Right atrium auricular region (tissue), 2 donors: Measurements from ENCODE around the gene COX5A. TPM values are rescaled to one million over a fixed set of nuclear protein-coding genes. Genes with fewer than 3 reads are reported as not detected.
A peak's percentile ranks its signal among the peaks of the same experiment; 100 is the strongest.

ENCODE experiments used
- DNase-seq: peaks from one replicate; pipeline ENCODE4 v3.0.0-alpha.2; 2019; ENCODE audit warnings: low spot score
- H3K27ac ChIP-seq, 2 donors: fragments of 200-600 bp; sonication (generic); 1 replicate in 1 of 2; 2 replicates in 1 of 2; pipeline ENCODE4 v1.5.1; 2016 to 2019
- H3K27me3 ChIP-seq, 2 donors: fragments of 200-600 bp; sonication (generic); one replicate each; pipeline versions ENCODE4 v1.5.1 to v1.6.0; 2017 to 2019
- H3K36me3 ChIP-seq: fragments of 200-600 bp; sonication (generic); one replicate; pipeline ENCODE4 v1.5.1; 2016
- H3K4me1 ChIP-seq, 2 donors: fragments of 200-600 bp; sonication (generic); one replicate each; pipeline versions ENCODE4 v1.5.1 to v1.6.0; 2017 to 2019
- H3K4me3 ChIP-seq, 2 donors: fragments of 200-600 bp; sonication (generic); 1 replicate in 1 of 2; 2 replicates in 1 of 2; pipeline ENCODE4 v1.5.1; 2017 to 2019; ENCODE audit warnings: mild to moderate bottlenecking in 1 of 2, moderate library complexity in 1 of 2
- H3K9me3 ChIP-seq, 2 donors: fragments of 200-600 bp; sonication (generic); one replicate each; pipeline ENCODE4 v1.5.1; 2019
- total RNA-seq, 2 donors: library from RNA; depleted of rRNA; stranded (reverse); fragments of >200 nt; gene quantifications; one replicate each; pipeline ENCODE4 v1.1.0, GENCODE V29; 2016
- TF ChIP-seq, protein P1 (sequence below), 2 donors: fragments of 200-600 bp; sonication (generic); IDR thresholded peaks; one replicate each; pipeline ENCODE4 v1.5.1; 2019; ENCODE audit warnings: antibody characterized with exemption in 2 of 2

COX5A gene
- total RNA-seq, 2 donors from 2014 or later: 399 to 869 TPM

DNA sequence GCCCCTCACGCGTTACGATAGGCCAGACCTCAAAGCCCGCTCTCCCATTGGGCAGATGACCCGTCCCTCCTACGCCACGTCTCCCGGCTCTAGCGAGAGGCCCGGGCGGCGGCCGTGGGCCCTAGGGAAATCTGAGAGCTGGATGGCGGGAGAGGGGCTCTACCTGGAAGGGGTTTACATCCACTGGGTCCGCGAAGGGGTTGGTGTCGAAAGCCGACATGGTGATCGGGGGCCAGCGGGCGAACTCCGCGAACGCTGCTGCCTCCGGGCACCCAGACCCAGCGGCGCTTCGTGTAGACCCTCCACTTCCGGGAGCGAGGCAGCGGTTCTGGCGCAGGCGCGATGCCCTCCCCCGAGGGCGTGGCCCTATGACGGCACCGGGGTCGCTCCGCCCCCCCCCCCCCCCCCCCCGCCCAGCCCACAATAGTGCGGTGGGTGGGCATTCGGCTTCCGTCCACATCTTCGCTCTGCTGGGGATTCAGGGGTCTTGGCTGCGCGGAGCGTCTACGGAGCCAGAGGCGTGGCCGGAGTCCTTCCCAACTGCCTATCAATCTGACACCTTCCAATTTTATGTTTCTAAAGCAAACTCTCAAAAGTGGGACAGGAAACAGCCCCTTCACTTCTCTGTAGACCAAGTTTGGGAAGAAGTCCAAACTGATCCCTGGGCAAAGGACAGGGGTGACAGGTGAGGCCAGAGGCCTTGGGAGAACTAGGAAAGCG is 64.7 kb downstream of the COX5A start, which contains the start of gene SCAMP2:
TSS of gene SCAMP2 (minus strand) at position 330 of the 720 bp plus-strand sequence. CDS start at position 220, 110 bp downstream.
- TF ChIP-seq, protein P1, sequence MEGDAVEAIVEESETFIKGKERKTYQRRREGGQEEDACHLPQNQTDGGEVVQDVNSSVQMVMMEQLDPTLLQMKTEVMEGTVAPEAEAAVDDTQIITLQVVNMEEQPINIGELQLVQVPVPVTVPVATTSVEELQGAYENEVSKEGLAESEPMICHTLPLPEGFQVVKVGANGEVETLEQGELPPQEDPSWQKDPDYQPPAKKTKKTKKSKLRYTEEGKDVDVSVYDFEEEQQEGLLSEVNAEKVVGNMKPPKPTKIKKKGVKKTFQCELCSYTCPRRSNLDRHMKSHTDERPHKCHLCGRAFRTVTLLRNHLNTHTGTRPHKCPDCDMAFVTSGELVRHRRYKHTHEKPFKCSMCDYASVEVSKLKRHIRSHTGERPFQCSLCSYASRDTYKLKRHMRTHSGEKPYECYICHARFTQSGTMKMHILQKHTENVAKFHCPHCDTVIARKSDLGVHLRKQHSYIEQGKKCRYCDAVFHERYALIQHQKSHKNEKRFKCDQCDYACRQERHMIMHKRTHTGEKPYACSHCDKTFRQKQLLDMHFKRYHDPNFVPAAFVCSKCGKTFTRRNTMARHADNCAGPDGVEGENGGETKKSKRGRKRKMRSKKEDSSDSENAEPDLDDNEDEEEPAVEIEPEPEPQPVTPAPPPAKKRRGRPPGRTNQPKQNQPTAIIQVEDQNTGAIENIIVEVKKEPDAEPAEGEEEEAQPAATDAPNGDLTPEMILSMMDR (IDR thresholded peaks at IDR 0.05): no peak
- H3K27ac ChIP-seq: peak within 1 kb of the TSS; percentile 76 to 93
- DNase-seq: peak; percentile 94
- no peaks in the 10 kb centered on the region for H3K27me3 ChIP-seq
- H3K36me3 ChIP-seq: no peaks in the 10 kb centered on the region
- H3K4me3 ChIP-seq: peak within 1 kb of the TSS; percentile 61 to 76
- H3K9me3 ChIP-seq: no peaks in the 10 kb centered on the region
- peaks cover 0 to 51% of the 10 kb centered on the region in 2 donors for H3K4me1 ChIP-seq

DNA sequence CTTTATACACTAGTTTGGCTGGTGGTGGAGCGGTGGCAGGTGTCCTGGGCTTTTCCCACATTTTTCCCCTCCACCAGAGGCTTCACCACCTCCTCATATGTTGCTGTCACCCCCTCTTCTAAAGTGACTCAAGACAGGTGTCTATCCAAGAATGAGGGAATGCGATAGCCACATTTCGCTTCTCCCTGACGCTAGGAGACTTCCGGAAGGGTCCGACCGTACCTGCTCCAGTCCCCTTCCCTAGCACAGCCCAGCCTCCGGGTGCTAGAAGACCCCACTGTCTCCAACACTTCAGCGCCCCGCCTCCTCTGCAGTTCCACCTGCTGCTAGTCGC is 65.2 kb downstream of the COX5A start:
- TF ChIP-seq, protein P1 (IDR thresholded peaks at IDR 0.05): no peak
- H3K36me3 ChIP-seq: no peaks in the 10 kb centered on the region

DNA sequence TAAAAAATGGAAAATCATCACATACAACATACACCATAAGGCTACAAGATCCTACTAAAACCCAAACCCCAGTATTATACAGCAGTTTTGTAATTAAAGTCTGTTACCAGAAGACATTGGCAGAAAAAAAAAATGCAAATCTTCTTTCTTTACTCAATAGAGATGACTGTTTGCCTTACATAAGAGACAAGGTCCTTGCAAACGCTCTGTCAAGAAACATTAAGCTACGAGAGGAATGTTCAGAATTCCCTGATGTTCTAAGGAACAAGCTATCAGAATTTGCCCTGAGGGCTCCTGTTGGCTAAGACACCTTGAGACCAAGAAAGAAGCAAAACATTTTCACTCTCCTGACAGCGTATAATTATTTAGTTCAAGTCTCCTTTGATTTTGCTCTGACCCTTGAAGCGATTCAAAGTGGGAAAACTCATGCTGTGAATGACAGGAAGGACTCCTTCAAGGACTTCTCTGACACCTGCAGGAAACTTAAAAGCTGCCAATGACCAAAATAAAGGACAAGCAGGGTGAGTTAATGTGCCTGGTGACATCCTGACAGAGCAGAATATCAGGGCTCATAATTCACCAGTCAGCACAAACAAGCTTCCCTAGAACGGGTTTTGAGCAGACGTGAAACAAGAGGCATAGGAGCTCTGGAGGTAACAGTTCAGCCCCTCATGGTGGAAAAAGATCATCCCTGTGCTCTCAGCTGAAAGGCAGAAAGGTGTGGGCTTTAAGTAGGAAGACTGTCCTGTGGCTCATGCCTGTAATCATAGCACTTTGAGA is 67.2 kb downstream of the COX5A start:
- TF ChIP-seq, protein P1 (IDR thresholded peaks at IDR 0.05): no peak
- Histone ChIP-seq H3K4me3 (peak overlapping the region in 1 of 2 donors; percentile 1), H3K27ac (peak overlapping the region; percentile 76 to 93), H3K9me3 (no peaks in the 10 kb centered on the region), H3K4me1 (peaks cover 0 to 76% of the 10 kb centered on the region in 2 donors), H3K36me3 (no peaks in the 10 kb centered on the region), H3K27me3 (no peaks in the 10 kb centered on the region)
- no peak for DNase-seq

More for the DNA sequence above, 65.2 kb downstream of the COX5A start:
- DNase-seq: no peak
- no peaks in the 10 kb centered on the region for H3K27me3 ChIP-seq
- H3K27ac ChIP-seq: peak overlapping the region; percentile 76 to 93
- H3K4me1 ChIP-seq: peaks cover 0 to 56% of the 10 kb centered on the region in 2 donors
- no peaks in the 10 kb centered on the region for H3K9me3 ChIP-seq
- H3K4me3 ChIP-seq: peak overlapping the region; percentile 61 to 76

Other genes starting within 250 kb of the COX5A start
- 1 to 10 TPM; 8.0 to 8.3 TPM for gene EDC3, start 242.0 kb downstream of the COX5A start, total RNA-seq
- 1 to 10 TPM in 1 of 2 donors, not detected in 1; 1.0 TPM for gene CYP1A1, start 212.5 kb downstream of the COX5A start, total RNA-seq
- gene CYP1A2, start 189.2 kb downstream of the COX5A start, total RNA-seq: not detected
- gene CSK, start 156.0 kb downstream of the COX5A start, total RNA-seq: 10 to 100 TPM; 25.6 to 26.8 TPM
- gene LMAN1L, start 125.2 kb downstream of the COX5A start, total RNA-seq: 10 to 100 TPM; 13.8 to 88.7 TPM
- 10 to 100 TPM in 1 of 2 donors, 1 to 10 TPM in 1; 1.1 to 10.8 TPM for gene CPLX3, start 111.4 kb downstream of the COX5A start, total RNA-seq
- 10 to 100 TPM; 38.1 to 42.9 TPM for gene ULK3, start 94.9 kb downstream of the COX5A start, total RNA-seq
- 10 to 100 TPM; 72.3 to 80.9 TPM for gene SCAMP2, start 64.7 kb downstream of the COX5A start, total RNA-seq
- gene MPI, start 48.0 kb downstream of the COX5A start, total RNA-seq: 100 to 1,000 TPM in 1 of 2 donors, 10 to 100 TPM in 1; 59.3 to 131 TPM
- 10 to 100 TPM; 46.9 to 53.3 TPM for gene FAM219B, start 31.2 kb downstream of the COX5A start, total RNA-seq
- gene RPP25, start 18.7 kb upstream of the COX5A start, total RNA-seq: 1 to 10 TPM; 4.3 to 9.4 TPM
- 1 to 10 TPM; 4.0 to 7.5 TPM for gene SCAMP5, start 57.5 kb upstream of the COX5A start, total RNA-seq
- gene PPCDC, start 85.5 kb upstream of the COX5A start, total RNA-seq: 10 to 100 TPM; 10.6 to 11.5 TPM